ENCODE data around the gene ZNF740.

GRCh38 chr12:53174881-53175491 lies 5.5 kb upstream of the ZNF740 start:
- TF ChIP-seq TSHZ1 (tag by site-specific recombination; IDR thresholded peaks at IDR 0.05; ENCODE audit: borderline replicate concordance) (no peak), REST (tag by site-specific recombination; IDR thresholded peaks at IDR 0.05) (no peak), INSM2 (tag by site-specific recombination; IDR thresholded peaks at IDR 0.05) (no peak), KLF8 (tag by site-specific recombination; IDR thresholded peaks at IDR 0.05) (no peak), ZNF354C (tag by site-specific recombination; IDR thresholded peaks at IDR 0.05; ENCODE audit: borderline replicate concordance, low read depth) (no peak), ZBTB1 (tag by site-specific recombination; IDR thresholded peaks at IDR 0.05) (no peak), ZNF610 (tag by site-specific recombination; IDR thresholded peaks at IDR 0.05; ENCODE audit: borderline replicate concordance) (no peak), ZNF555 (tag by site-specific recombination; conservative IDR thresholded peaks at IDR 0.05) (no peak), BCL11A (tag by site-specific recombination; IDR thresholded peaks at IDR 0.05; ENCODE audit: low read depth) (no peak), CTCF (tag by site-specific recombination; IDR thresholded peaks at IDR 0.05) (no peak), IKZF3 (tag by site-specific recombination; IDR thresholded peaks at IDR 0.05) (no peak; the same call in 1 of the 2 replicates), YY1 (tag by site-specific recombination; IDR thresholded peaks at IDR 0.05) (no peak)
